GM19238 (cell line): ENCODE measurements around the gene JAK2.
"Not testable (repeated sequence)": the region's sequence is repeated elsewhere in the genome, so short reads cannot be mapped to it uniquely, and the experiment has no call there.

Source experiments
- DNase-seq: peaks from one replicate; pipeline ENCODE4 v3.0.0; 2011; ENCODE audit warnings: low spot score; ENCODE audit not compliant: insufficient read length

Gene JAK2

DNA sequence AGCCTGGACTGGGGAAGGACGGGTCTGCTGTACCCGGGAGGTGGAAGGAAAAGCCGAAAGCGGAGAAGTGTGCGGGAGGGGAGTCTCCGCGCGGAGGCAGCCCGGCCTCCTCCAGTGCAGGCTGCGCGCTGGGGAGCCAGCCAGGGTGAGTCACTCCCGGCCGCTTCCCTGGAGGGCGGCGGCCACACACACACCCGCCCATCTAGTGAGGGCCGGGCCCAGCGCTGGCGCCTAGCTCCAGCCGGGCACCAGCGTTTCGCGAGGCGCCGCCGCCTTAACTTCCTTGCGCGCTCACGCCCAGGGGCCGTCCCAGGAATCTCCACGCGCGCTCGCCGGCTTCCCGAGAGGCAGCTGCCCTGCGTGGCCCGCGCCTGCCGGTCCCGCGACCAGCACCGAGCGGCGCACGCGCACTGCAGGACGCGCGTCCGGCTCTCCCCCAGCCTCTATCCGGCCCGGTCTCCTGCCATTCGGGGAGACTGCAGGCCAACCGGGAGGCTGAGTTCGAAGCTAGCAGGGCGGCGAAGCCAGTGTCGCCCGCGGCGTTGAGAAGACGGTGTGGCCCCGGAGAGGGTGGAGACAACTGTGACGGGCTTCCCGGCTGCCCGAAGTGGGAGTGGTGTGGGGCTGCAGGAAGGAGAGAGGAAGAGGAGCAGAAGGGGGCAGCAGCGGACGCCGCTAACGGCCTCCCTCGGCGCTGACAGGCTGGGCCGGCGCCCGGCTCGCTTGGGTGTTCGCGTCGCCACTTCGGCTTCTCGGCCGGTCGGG is at the start of gene JAK2:
Gene JAK2, plus strand, starts transcription at position 652 of the 765 bp plus-strand sequence. CDS start 36,716 bp downstream, outside the sequence.
- peak; percentile 46 for DNase-seq

DNA sequence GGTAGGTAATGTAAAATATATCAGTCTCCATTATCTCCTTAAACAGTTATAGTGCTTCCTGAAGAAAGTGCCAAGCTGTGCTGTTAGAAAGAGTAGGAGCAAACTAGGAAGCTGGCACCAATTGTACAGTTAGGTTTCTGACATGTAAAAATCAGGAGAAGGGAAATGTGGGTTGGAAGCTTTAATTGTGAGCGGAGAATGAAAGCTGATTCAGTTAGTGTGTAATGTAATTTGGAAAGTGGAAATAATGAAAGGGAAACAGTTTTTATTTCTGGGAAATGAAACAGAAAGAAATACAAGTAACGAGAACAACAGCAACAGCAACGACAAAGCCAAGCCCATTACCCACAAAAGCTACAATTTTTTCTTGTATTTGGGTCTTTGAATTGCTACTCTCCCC is 48.8 kb upstream of the JAK2 start:
- no peak for DNase-seq

GRCh38 chr9:4936823-4937222 is 48.2 kb upstream of the JAK2 start:
- DNase-seq: no peak

DNA sequence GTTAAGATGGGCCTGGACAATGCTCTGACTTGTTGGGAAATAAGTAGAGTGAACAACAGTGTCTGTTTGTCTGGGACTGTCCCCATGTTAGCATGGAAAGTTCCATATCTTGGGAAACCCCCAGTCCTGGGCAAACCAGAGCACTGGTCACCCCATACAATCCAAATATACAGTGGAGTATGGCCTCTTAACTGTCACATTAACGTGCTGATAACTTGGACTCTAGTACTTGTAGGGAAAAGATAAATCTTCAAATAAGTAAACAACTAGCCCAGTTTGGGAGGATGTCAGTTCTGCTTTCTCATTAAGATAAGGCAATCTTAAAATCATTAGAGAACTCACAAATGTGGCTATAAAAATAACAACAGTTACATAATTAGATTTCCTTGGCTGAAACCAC is 47.6 kb upstream of the JAK2 start:
- no peak for DNase-seq

DNA sequence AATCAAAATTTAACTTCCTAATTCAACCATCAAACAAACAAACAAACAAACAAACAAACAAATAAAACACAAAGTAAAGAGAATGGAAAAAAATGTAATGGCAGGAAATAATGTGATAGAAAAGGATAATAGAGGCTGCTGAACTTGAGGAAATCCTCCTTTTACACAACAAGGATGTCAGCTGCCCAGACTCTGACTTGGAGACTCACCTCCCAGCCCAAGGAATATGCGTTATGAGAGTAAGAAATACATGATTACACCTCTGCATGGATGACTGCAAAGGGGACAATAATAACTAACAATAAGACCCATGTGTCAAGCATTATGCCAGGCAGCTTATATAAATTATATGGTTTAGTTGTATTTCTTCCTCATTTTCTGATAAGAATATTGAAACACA is 46.6 kb upstream of the JAK2 start:
- no peak for DNase-seq

GRCh38 chr9:4939118-4939561 is 45.9 kb upstream of the JAK2 start:
- peak; percentile 34 for DNase-seq

DNA sequence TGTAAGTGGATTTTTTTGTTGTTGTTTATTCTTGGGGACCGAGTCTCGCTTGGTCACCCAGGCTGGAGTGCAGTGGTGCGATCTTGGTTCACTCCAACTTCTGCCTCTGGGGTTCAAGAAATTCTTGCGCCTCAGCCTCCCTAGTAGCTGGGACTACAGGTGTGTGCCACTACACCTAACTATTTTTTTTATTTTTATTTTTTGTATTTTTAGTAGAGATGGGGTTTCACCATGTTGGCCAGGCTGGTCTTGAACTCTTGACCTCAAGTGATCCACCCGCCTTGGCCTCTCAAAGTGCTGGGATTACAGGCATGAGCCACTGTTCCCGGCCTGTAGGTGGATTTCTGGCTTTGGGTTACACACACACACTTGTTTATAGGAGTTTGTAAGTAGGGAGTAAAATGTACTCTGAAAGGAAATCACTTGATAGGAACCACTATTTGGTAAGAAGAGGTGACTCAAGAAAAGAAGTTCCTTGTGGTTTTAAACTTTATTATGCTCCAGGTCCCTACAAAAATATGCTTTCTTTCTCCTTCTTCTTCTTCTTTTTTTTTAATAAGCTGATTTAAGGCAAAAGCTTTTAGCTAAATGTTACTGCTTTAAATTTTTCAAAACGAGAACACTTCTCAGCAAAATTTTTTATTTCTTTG is 42.9 kb upstream of the JAK2 start:
- DNase-seq: not testable (repeated sequence)

DNA sequence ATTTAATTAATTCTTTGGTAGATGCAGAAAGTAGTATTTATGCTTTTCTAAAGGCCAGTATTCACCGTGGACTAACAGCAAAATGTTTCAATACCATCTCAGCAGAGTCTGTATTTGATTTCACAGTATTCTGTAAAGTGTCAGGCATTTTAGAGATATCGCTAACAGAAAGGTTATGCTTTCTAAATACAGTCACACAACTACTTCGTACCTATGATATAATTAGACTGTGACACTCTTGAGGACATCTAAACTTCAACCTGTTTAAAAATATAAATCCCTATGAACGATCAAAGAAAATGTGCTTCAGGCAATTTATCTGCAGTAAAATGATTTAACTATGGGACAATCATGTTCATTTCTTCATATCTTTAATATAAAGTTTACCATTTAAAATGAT is 41.7 kb upstream of the JAK2 start:
- no peak for DNase-seq

DNA sequence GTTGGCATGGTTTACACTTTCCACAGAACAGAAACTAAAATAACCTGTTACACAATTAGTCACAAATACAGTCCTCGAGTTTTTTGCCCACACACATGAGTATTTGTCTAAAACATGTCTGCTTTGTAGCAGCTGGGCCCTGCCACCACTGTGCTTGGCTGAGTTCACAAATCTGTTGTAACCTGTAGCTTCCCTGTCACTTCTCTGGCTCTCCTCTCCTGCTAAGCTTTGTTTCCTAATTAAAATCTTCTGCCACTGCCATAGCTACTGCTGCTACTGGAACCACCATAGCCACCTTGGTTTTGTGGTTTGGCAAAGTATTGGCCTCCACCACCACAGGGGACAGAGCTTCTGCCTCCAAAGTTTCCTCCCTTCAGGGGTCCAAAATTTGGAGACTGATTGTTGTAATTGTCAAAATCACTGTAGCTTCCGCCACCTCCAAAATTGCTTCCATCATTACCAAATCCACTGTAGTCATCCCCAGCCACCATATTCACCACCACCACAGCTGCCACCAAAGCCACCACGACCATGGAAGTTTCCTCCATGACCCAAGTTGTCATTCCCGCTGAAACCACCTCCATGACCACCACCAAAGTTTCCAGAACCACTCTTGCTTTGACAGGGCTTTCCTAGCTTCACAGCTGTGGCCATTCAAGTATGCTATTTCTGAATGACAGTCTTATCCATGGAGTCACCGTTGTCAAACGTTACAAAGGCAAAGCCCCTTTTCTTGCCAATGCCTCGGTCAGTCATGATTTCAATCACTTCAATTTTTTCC is 40.5 kb upstream of the JAK2 start:
- not testable (repeated sequence) for DNase-seq

- DNase-seq: no peak
These were observed 38.1 kb upstream of the JAK2 start for GRCh38 chr9:4946937-4947336.

GRCh38 chr9:4955836-4956235 is 29.2 kb upstream of the JAK2 start:
- no peak for DNase-seq

DNA sequence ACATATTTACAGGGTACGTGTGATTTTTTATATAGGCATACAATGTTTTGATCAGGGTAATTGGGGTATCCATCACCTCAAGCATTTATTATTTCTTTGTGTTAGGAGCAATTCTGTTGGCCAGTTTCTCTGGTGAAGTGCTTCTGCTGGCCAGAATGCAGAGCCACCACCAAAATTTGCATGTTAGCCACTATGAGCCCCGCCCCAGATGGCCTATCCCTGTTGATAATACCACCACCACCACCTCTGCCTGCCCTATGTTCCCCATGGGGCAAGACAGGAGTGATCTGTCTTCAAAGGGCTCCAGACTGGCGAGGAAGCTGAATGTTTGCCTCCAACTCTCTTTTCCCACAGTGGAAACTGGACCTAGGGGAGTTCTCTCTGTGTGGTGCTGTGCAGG is 26.0 kb upstream of the JAK2 start:
- DNase-seq: no peak

DNA sequence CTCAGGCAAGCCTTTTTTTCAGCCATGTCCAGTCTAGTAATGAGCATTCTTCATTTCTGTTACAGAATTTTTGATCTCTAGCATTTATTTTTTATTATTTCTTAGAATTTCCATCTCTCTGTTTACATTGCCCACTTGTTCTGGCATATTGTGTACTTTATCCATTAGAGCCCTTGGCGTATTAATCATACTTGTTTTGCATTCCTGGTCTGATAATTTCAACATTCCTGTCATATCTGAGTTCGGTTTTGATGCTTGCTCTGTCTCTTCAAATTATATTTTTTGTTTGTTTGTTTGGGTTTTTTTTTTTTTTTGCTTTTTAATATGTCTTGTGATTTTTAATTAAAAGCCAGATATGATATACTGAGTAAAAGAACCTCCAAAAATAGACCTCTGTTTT is 23.0 kb upstream of the JAK2 start:
- no peak for DNase-seq

GRCh38 chr9:4964540-4964939 is 20.5 kb upstream of the JAK2 start:
- DNase-seq: no peak

GRCh38 chr9:4965174-4965821 is 19.8 kb upstream of the JAK2 start:
- DNase-seq: no peak

- DNase-seq: no peak
These were observed 17.5 kb upstream of the JAK2 start for GRCh38 chr9:4967523-4967922.

GRCh38 chr9:4969130-4969529 is 15.9 kb upstream of the JAK2 start:
- DNase-seq: no peak

- peak; percentile 25 for DNase-seq
These were observed 14.0 kb upstream of the JAK2 start for GRCh38 chr9:4970970-4971641.

DNA sequence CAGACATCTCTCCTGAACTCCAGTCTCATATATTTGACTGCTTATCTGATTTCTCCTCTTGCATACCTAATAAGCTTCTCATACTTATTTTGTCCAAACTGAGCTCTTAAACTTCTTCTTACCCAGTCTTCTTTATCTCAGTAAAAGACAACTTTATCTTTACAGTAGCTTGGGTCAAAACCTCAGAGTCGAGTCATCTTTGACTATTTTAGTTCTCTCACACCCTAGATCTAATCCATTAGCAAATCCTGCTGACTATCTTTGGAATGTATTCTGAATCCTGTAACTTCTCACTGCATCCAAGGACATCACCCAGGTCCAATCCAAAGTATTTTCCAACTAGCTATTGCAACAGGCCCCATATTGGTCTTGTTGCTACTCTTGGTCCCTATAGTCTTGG is 11.8 kb upstream of the JAK2 start:
- DNase-seq: no peak

DNA sequence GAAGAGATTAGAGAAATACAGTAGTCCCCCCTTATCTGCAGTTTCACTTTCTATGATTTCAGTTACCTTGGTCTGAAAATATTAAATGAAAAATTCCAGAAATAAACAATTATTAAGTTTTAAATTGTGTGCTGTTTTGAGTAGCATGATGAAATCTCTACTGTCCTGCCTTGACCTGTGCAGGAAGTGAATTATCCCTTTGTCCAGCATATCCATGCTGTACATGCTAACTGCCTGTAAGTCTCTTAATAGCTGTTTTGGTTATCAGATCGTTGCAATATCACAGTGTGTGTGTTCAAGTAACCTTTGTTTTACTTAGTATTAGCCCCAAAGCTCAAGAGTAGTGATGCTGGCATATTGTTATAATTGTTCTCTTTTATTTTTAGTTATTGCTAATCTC is 11.2 kb upstream of the JAK2 start:
- no peak for DNase-seq

DNA sequence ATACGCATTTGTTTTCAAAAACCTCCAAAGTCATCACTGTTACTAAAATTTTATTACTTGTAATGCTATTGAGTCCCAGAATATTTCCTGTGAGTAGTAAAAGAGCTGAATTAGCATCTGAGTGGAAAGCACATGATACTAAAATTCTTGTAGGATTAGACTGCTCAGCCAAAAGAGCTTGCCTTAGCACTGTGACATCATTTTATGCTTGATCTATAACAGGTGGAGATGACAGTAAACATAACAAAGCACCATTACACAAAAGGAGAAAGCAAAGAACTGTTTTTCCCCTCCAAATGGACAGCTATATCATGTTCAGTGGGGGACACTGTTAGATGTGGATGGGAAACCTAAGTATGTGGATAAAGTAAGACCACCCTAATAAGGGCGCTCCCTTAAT is 5.8 kb upstream of the JAK2 start:
- no peak for DNase-seq
